Measurements from ENCODE around the gene SPATA6.
"Not testable (repeated sequence)": the region's sequence is repeated elsewhere in the genome, so short reads cannot be mapped to it uniquely, and the experiment has no call there.

SPATA6 gene

DNA sequence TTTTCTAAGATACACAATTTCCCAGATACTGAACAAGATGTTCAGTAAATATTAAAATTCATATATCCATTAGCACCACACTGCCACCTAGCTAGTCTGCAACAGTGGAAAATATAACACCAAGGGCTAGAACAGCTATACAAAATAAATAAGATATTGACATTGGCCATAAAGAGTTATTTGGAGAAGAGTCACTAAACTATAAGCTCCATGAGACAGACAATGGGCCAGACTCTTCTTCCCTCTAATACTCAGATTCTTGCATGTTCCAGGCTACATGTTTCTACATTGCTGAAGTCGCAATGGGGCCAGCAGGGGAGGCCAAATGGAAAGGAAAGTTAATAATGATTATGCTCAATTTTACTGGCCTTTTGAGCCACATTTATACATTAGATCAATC is 21.5 kb downstream of the SPATA6 start:
- no peak for DNase-seq

DNA sequence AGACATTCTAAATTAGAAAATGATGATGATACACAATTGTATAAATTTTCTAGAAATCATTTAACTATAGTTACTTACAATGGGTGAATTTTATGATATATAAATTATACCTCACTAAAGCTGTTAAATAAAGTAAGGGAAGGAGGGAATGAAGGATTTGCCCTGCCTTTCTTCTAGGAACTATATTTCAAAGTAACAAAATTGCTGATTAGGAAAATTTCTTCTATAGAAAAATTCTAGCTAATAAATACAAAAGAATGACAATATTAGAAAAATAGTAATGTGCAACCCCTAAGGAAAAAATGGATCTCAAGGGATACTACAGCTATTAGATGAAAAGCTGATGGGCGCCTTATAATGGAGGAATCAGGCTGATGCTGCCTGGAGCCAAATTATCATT is 23.1 kb downstream of the SPATA6 start:
- DNase-seq: no peak

DNA sequence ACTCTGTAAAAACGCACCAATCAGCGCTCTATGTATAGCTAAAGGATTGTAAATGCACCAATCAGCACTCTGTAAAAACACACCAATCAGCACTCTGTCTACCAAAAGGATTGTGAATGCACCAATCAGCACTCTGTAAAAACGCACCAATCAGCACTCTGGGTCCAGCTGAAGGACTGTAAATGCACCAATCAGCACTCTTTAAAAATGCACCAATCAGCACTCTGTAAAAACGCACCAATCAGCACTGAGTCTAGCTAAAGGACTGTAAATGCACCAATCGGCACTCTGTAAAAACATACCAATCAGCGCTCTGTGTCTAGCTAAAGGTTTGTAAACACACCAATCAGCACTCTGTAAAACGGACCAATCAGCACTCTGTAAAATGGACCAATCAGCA is 27.8 kb downstream of the SPATA6 start:
- not testable (repeated sequence) for DNase-seq

DNA sequence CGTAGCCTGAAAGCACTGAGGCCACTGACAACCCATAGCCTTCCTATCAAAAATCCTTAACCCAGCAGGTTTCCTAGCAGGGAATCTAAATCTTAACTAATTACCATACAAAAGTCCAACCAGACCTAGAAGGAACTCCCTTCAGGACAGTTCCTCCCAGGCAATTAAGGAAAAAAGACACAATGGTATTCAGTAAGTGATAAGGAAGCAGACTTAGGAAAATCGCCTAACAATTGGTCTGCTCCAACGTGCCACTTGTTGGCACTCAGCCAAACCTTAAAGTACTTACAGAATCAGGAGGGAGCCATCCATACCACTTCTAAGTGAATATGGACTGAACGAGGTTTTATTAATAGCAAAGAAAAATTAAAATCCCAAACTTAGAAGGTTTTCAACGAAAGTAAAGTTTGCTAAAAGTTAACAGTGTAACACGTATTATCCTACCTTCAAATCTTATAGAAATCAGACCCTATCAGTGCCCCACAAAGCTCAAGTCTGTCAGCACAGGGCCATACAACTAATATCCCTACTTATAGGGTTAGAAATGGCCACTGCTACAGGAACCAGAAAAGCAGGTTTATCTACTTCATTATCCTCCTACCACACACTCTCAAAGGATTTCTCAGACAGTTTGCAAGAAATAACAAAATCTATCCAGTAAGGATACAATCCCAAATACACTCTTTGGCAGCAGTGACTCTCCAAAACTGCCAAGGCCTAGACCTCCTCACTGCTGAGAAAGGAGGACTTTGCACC is 29.0 kb downstream of the SPATA6 start:
- no peak for DNase-seq

DNA sequence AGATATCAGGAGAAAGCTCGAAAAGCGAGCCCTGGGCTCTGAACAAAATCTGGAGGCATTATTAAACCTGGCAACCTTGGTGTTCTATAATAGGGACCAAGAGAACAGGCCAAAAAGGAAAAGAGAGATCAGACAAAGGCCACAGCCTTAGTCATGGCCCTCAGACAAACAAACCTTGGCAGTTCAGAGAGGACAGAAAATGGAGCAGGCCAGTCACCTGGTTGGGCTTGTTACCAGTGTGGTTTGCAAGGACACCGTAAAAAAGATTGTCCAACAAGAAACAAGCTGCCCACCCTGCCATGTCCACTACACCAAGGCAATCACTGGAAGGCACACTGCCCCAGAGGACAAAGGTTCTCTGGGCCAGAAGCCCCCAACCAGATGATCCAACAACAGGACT is 31.2 kb downstream of the SPATA6 start:
- not testable (repeated sequence) for DNase-seq

GRCh38 chr1:48439380-48439779 is 32.6 kb downstream of the SPATA6 start:
- no peak for DNase-seq

- not testable (repeated sequence) for DNase-seq
These were observed 34.6 kb downstream of the SPATA6 start for GRCh38 chr1:48437379-48437778.

- not testable (repeated sequence) for DNase-seq
These were observed 36.5 kb downstream of the SPATA6 start for GRCh38 chr1:48435312-48436002.

GRCh38 chr1:48430832-48431231 is 41.2 kb downstream of the SPATA6 start:
- DNase-seq: no peak

DNA sequence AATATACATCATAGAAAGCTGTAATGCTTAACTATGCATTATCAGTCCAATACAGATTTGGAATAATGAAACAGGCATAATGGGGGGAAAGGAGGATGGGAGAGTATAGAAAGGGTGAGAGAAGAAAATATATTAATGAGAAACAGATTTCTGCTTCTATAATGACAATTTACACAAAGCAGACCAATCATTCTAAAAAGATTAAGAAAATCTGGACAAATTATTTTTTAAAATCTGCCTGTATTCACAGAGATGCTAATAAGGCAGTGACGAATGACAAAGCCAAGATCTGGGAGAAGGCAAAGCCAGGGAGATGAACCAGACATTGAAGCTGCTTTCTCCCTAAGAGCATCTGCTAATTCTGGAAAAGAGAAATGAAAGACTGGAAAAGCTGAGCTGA is 50.0 kb downstream of the SPATA6 start:
- DNase-seq: no peak

DNA sequence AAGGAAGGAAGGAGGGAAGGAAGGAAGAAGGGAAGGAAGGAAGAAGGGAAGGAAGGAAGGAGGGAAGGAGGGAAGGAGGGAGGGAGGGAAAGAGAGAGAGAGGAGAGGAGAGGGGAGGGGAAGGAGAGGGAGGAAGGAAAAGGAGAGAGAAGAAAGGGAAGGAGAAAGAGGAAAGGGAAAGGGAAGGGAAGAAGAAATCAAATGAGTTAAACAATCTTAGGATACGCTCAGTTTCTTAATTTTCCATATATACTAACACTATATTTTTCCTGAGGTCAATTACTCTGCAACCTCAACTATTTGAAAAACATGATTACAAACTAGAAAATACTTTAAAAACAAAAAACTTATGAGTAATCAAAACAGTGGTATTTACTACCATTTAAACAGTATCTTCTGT is 53.3 kb downstream of the SPATA6 start:
- no peak for DNase-seq

- DNase-seq: no peak
These were observed 57.0 kb downstream of the SPATA6 start for GRCh38 chr1:48415050-48415449.

- no peak for DNase-seq
These were observed 57.7 kb downstream of the SPATA6 start for GRCh38 chr1:48414264-48414663.

DNA sequence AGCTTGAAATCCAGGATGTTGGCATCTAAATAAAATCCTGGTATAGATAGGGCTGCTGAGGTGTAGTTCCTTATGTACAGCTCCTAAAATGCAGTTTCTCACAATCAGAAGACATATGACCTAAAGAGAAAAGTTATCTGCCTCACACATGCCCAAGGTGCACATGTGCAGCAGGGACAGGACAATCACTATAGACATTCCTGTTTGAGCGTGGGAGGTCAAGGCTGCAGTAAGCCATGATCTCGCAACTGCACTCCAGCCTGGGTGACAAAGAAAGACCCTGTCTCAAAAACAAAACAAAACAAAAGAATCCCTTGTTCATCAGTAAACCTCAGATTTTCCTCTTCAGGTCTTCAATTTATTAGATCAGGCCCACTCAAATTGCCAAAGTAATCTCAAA is 66.1 kb downstream of the SPATA6 start:
- no peak for DNase-seq

- DNase-seq: no peak
These were observed 66.6 kb downstream of the SPATA6 start for GRCh38 chr1:48405400-48405799.

DNA sequence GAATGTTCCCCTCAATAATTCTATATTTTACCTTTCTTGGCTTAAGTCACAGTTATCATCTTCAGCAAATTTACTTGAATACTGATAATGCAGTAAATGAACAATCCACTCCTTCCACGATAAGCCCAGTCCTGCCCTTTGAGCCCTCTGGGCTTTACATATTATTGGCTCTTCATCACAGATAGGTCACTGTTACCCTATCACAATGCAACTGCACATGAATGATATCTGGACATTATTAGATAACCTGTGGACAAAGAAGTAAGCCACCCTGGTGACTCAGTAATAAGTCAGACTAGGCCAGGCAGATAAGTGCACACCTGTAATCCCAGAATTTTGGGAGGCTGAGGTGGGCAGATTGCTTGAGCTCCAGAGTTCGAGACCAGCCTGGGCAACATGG is 69.4 kb downstream of the SPATA6 start:
- no peak for DNase-seq

DNA sequence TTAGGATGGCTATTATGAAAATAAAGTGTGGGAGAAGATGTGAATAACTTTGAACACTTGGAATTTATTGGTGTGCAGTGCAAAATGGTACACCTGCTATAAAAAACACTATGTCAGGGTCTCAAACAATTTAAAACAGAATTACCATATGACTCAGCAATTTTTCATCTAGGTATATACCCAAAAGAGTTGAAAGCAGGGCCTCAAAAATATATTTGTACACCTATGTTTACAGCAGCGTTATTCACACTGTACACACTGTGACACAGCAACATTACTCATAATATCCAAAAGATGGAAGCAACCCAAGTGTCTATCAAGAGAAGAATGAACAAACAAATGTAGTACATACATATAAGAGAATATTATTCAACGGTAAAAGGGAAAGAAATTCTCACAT is 75.8 kb downstream of the SPATA6 start:
- no peak for DNase-seq

DNA sequence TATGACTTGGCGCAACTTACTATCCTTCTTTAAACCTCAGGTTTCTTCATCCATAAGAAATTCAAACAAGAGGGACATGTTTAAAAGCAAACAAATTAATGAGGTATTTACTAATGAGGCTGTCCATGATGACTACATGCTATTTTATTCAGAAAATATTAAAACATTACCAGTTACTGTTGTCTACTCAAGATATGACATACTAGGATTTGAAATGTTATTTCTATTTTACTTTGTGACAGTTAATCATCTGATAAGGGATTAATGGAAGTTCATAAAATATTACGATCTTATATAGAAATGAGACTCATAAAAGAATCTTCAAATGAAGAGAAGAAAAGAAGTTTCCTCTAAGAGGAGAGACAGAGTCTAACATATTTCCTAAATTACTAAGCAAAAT is 80.1 kb downstream of the SPATA6 start:
- DNase-seq: no peak

DNA sequence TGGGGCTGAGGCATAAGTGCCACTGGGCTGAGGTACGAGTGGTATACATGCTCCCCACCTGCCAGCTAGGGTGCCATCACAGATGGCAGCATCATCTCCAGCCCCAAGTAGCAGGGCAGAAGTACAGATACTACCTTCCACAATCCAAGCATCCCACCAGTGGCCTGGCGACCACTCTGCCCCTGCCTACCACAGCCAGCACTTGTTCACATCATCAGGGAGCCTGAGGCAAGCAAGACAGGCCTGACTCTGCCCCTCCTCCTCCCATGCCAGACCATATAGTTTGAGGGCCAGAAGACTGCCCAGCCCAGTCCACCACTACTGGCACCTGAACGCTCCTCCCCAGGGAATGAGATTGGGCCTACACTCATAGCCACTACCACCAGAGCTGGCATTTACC is 84.6 kb downstream of the SPATA6 start:
- no peak for DNase-seq

DNA sequence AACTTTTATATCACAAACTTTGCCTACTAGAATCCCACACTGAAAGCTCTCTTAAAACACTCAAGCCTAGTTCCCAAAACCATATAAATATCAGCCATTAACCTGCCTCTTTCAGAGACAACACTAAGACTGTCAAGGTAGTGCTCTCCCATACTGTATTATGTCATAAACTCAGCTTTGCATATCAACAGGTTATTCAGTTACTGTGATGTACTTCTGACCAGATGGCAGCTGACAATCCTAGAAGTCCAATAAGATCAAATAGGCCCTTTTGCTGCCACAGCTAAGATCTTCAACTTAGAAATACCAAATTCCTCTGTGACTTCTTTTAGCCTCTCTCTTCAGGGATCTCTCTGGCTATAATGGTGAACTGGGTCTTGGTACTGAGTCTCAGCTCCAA is 97.2 kb downstream of the SPATA6 start:
- DNase-seq: no peak

DNA sequence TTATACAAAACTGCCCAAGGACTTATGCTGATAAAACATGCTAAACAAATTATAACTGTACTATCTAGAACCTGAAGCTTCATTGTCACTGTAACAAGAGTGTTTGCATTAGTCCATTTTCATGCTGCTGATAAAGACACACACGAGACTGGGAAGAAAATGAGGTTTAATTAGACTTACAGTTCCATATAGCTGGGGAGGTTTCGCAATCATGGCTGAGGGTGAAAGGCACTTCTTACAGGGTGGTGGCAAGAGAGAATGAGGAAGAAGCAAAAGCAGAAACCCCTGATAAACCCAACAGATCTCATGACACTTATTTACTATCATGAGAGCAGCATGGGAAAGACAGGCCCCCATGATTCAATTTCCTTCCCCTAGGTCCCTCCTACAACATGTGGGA is 100.4 kb downstream of the SPATA6 start:
- no peak for DNase-seq

DNA sequence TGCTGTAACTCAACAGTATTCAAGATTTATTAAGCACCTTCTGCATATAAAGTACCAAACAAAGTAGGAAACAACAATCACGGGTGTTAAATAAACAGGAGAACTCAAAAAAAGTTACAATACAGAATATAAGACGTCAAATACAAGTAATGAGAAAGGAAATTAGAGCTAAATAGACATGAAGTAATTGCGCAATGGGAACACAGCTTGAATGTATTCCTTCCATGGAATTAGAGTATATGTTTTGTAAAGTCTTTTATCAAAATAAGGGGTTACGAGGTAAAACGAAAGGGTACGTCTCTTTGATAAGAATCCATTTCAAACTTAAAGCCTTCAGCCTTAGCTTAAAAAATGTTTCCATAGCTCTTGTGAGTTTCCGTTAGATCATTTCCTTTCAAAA is 109.1 kb downstream of the SPATA6 start:
- no peak for DNase-seq

- no peak for DNase-seq
These were observed 115.1 kb downstream of the SPATA6 start for GRCh38 chr1:48356901-48357300.

DNA sequence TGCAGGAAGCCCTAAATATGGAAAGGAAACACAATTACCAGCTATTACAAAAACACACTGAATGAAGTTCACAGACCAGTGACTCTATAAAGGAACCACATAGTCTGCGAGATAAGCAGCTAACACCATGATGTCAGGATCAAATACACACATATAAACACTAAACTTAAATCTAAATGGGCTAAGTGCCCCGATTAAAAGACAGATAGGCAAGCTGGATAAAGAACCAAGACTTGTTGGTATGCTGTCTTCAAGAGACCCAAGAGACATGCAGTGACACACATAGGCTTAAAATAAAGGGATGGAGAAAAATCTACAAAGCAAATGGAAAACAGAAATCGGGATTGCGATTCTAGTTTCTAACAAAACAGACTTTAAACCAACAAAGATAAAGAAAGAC is 127.6 kb downstream of the SPATA6 start:
- no peak for DNase-seq

DNA sequence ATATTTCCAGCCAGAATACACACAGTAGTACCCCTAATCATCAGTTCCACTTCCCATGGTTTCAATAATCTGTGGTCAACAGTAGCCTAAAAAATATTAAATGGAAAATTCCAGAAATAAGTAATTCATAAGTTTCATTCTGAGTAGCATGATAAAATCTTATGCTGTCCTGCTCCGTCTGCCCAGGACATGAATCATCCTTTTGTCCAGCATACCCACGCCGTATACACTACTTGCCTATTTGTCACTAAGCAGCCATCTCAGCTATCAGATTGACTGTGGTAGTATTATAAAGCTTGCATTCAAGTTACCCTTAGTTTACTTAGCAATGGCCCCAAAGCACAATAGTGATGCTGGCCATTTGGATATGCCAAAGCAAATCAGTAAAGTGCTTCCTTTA is 130.8 kb downstream of the SPATA6 start:
- no peak for DNase-seq
